GM19395 (cell line): ENCODE results near the gene NCBP3.
"Not testable (repeated sequence)": the region's sequence is repeated elsewhere in the genome, so short reads cannot be mapped to it uniquely, and the experiment has no call there.

ENCODE experiments used
- ATAC-seq: cut with Tn5 transposase; IDR thresholded peaks from one replicate; pipeline ENCODE4 v1.9.1; 2021; ENCODE audit warnings: mild to moderate bottlenecking, moderate library complexity; ENCODE audit not compliant: unreplicated experiment

Gene NCBP3

DNA sequence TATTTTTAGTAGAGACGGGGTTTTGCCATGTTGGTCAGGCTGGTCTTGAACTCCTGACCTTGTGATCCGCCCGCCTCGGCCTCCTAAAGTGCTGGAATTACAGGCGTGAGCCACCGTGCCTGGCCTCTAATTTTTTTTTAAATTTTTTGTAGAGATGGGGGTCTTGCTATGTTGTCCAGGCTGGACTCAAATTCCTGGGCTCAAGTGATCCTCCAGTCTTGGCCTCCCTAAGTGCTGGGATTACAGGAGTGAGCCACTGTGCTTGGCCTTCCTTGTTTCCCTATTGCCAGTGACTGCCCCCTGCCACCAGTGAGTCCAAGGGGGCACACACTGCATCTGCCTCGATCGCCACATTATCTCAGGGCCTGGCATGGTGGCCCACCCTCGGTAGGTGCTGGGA lies 51.9 kb downstream of the NCBP3 start:
- ATAC-seq, result not testable (repeated sequence)

DNA sequence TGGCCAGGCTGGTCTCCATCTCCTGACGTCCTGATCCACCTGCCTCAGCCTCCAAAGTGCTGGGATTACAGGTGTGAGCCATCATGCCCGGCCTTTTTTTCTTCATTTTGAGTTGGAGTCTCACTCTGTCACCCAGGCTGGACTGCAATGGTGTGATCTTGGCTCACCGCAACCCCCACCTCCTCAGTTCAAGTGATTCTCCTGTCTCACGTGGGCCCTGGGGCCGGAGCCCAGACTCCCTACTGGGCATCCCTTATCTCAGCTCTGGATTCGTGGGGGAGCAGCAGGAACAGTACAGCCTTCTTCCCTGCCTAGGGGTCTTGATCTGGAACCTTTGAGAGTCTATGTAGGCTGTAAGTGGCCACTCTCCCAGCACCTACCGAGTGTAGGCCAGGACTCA lies 52.8 kb downstream of the NCBP3 start:
- not testable (repeated sequence) for ATAC-seq

- ATAC-seq, result no peak
Observed at GRCh38 chr17:3792481-3792880, 53.6 kb downstream of the NCBP3 start.

DNA sequence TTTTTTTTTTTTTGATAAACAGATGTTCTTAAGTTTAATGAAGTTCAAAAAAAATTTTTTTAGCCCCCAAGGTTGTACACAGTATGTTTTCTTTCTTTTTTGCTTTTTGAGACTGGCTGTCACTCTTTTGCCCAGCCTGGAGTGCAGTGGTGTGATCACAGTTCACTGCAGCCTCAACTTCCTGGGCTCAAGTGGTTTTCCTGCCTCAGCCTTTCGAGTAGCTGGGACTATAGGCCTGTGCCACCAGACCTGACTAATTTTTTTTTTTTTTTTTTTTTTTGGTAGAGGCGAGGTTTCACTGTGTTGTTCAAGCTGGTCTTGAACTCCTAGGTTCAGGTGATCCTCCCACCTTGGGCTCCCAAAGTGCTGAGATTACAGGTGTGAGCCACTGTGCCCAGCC lies 57.8 kb downstream of the NCBP3 start:
- ATAC-seq, result no peak

GRCh38 chr17:3785323-3785722 lies 60.7 kb downstream of the NCBP3 start:
- not testable (repeated sequence) for ATAC-seq

GRCh38 chr17:3782751-3783150 lies 63.3 kb downstream of the NCBP3 start:
- no peak for ATAC-seq

GRCh38 chr17:3780986-3781385 lies 65.1 kb downstream of the NCBP3 start:
- no peak for ATAC-seq

- no peak for ATAC-seq
Observed at GRCh38 chr17:3777366-3778120, 68.5 kb downstream of the NCBP3 start.

GRCh38 chr17:3773966-3774365 lies 72.1 kb downstream of the NCBP3 start:
- no peak for ATAC-seq

DNA sequence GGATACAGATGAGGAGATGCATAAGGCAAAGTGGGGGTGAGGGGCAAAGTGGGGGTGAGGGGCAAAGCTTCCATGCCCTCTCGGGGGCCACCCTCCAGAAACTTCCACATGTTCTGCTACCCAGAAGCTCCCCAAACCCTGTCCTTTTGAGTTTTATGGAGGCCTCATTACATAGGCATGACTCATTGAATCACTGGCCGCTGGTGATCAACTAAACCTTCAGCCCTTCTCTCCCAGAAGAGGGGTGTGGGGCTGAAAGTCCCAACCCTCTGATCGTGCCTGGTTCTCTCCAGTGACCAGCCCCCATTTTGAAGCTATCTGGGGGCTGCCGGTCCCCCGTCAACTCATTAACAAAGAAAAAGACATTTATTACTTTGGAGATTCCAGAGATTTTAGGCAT lies 72.5 kb downstream of the NCBP3 start:
- no peak for ATAC-seq

- no peak for ATAC-seq
Observed at GRCh38 chr17:3772764-3773163, 73.3 kb downstream of the NCBP3 start.

DNA sequence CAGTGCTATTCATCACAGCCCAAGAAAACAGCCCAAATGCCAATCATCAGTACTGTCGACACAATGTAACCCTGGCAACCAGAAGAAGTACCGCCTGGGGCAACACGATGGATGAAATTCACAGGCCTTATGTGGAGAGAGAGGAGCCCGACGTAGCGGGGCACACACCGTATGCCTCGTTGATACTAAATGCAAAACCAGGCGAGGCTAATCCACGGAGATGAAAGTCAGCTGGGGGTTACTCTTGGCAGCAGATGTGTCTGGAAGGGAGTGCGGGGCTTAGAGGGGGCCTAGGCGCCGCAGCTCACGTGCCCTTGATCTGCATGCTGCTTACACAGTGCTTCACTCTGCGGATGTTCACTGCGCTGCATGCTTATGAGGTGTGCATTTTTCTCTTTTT lies 74.9 kb downstream of the NCBP3 start:
- ATAC-seq, result no peak

GRCh38 chr17:3770466-3770865 lies 75.6 kb downstream of the NCBP3 start:
- ATAC-seq, result no peak

GRCh38 chr17:3768769-3769168 lies 77.3 kb downstream of the NCBP3 start:
- no peak for ATAC-seq

DNA sequence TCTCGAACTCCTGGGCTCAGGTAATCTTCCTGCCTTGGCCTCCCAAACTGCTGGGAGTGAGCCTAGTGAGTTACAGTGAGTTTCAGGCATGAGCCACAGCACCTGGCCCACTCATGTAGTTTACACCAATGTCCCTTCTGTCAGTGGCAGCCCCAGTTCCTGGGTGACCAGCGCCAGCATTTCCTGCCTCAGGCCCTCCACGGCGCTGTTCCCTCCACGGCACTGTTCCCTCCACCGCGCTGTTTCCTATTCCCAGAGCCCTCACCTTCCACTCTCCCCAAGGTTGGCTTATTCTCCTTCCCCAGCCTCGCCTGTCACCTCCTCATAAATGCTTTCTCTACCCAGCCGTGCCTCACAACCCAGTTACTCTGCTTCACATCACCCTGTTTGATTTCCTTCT lies 77.7 kb downstream of the NCBP3 start:
- no peak for ATAC-seq

DNA sequence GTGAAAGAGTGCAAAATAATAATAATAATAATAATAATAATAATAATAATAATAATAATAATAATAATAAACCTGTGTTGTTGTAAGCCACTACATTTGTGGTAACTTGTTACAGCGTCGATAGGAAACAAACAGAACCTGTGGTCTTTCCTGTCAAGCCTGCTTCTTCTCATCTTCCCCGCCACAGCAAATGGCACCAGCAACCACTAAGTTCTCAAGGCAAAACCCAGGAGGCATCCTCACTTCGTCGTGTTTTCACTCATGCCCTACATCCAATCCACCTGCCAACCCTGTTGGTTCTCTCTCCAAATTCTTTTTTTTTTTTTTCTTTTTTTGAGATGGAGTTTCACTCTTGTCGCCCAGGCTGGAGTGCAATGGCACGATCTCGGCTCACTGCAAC lies 79.3 kb downstream of the NCBP3 start:
- no peak for ATAC-seq

GRCh38 chr17:3765981-3766380 lies 80.1 kb downstream of the NCBP3 start:
- no peak for ATAC-seq

DNA sequence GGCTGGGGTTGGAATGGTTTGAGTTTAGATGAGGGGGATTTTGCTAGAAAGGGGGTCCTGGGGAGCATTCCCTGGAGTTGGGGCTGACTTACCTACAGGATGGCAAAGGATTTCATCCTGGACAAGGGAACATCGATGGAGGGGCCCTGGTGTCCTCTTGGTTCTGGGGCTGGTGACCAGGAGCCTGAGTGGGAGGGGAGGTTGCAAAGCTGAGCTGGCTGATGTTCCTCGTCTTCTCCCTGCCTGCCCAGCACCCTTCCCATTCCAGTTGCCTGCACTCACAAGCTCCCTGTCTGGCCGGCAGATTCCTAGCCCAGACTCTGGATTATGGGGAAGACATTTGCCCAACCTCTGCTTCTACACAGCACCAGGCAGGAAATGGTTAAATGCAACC lies 82.3 kb downstream of the NCBP3 start:
- no peak for ATAC-seq

DNA sequence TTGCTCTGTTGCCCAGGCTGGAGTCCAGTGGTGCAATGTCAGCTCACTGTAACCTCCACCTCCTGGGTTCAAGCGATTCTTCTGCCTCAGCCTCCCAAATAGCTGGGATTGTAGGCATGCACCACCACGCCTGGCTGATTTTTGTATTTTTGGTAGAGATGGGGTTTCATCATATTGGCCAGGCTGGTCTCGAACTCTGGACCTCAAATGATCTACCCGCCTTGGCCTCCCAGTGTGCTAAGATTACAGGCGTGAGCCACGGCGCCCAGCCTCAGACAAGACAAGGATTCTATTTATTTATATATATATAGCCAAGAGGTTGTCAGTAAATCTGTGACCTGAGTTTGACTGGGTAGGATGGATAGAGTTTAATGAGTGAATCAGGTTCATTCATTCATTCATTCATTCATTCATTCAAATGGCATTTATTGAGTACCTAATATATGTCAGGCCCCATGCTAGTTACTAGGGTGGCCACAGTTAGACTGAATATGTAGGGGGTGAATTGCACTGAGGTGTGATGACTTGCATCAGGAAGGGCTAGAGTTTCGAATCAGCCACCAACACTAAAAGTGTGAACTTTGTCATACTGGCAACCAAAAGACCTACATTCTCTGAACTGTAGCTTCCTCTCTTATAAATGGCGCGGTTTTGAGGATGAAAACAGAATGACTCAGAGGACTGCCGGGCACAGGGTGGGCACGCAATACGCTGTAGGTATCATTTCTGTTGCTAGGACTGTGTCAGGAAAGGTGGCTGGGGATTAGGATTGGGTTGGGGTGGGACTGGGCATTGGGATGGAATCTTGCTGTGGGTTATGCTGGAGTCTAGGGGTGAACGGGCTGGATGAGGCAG lies 82.9 kb downstream of the NCBP3 start:
- peak; percentile 74 for ATAC-seq

DNA sequence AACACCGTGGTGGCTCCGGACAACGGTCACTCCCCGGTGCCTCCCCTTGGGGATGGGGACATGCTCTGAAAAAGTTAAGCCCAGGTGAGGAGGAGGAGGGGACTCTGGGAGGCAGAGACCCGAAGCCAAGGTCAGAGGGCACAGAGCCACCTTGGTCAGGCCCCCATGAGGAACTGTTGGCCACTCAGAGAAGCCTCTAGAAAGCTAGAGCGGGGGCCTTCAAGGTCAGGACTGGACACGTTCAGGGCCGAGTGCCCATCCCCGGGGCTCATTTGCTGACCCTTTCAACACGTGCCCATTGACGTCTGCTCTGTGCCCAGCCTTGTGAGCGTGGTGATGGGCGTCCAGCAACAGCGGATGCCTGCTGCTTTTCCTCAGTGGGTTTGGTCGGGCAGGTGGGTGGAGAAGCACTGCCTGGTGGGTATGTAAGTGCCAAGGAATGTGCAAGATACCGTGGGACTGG lies 84.1 kb downstream of the NCBP3 start:
- no peak for ATAC-seq

DNA sequence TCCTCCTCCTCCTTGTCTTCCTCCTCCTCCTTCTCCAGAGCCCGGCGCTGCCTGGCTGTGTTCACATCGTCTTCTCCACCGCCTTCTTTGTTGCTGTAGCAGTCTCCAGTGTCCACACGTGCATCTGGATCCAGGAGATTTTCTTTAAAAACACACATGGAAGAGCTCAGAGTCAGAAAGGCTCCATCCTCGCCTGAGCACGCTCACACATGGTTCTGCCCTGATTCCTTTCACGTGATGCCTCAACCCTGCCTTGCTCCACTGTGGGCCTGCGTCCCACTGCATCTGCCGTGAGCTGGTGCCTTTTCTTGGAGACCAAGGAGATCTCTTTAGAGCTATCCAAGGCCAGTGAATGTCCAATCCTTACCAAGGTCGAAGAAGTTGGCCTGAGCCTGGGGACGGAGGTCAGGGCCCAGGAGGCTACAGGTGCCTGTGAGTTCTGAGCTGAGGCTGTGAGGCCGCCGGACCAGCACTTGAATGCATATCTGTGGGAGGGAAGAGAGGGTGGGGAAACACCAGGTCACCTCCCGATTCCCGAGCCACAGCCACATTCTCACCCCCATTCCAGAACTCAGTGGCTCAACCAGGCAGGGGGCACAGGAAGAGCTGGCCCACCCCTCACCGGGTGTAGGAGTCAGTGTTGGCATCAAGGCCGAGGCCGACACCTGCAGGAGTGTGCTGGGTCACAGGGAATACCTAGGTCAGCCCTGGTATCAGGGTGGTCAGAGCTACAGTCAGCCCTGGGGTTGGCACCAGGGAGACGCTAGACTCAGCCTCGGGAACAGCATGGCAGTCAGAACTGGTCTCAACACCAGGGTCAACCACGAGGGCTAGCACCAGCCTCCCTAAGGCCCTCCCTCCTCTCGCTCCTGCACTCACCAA lies 84.8 kb downstream of the NCBP3 start:
- no peak for ATAC-seq
